GM12878 (cell line): ENCODE data around the gene MEP1A.

Source experiments
- PAX8 ChIP-seq: fragments of 450-650 bp; IDR thresholded peaks from 2 replicates; pipeline ENCODE4 v1.6.1; 2017; ENCODE audit warnings: mild to moderate bottlenecking, moderate library complexity
- POLR2A ChIP-seq: IDR thresholded peaks from 2 replicates; pipeline ENCODE4 v1.6.1; 2011; ENCODE audit warnings: low read depth, mild to moderate bottlenecking, low read length
- RAD21 ChIP-seq: IDR thresholded peaks from 2 replicates; pipeline ENCODE4 v1.6.1; 2011; ENCODE audit warnings: mild to moderate bottlenecking, low read depth, low read length, moderate library complexity; ENCODE audit not compliant: insufficient read depth
- RCOR1 ChIP-seq: conservative IDR thresholded peaks from 2 replicates; pipeline ENCODE4 v1.6.1; 2012; ENCODE audit warnings: low read depth, low read length, improper control_type of control experiment
- TAF1 ChIP-seq: IDR thresholded peaks from 2 replicates; pipeline ENCODE4 v1.6.1; 2011; ENCODE audit warnings: mild to moderate bottlenecking, low read depth, low read length, borderline replicate concordance
- TARDBP ChIP-seq: IDR thresholded peaks from 2 replicates; pipeline ENCODE4 v1.6.1; 2016; ENCODE audit warnings: borderline replicate concordance
- TF ChIP-seq, protein P1 (sequence below): IDR thresholded peaks from 2 replicates; pipeline ENCODE4 v1.6.1; 2011; ENCODE audit warnings: mild to moderate bottlenecking, low read depth, low read length, moderate library complexity; ENCODE audit not compliant: insufficient replicate concordance

GRCh38 chr6:46787871-46788540, 5.2 kb upstream of the MEP1A start:
- TF ChIP-seq TARDBP (no peak), RCOR1 (no peak), RAD21 (no peak), PAX8 (no peak), TAF1 (no peak), POLR2A (no peak)
- TF ChIP-seq, protein P1, sequence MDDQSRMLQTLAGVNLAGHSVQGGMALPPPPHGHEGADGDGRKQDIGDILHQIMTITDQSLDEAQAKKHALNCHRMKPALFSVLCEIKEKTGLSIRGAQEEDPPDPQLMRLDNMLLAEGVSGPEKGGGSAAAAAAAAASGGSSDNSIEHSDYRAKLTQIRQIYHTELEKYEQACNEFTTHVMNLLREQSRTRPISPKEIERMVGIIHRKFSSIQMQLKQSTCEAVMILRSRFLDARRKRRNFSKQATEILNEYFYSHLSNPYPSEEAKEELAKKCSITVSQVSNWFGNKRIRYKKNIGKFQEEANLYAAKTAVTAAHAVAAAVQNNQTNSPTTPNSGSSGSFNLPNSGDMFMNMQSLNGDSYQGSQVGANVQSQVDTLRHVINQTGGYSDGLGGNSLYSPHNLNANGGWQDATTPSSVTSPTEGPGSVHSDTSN, result no peak
